Ovary (tissue), 3 donors: ENCODE data around the gene PAQR3.

Experiments used
- CTCF ChIP-seq, 3 donors: fragments of 450-650 bp in 2 of 3; fragments of 200-600 bp in 1 of 3; IDR thresholded peaks; one replicate each; pipeline versions ENCODE4 v1.5.1 to v1.8.0; 2016 to 2022; ENCODE audit warnings: antibody characterized with exemption in 3 of 3, mild to moderate bottlenecking in 1 of 3
- EP300 ChIP-seq: sonication (generic); formaldehyde crosslinking; IDR thresholded peaks from one replicate; pipeline ENCODE4 v1.6.1; 2017; ENCODE audit warnings: antibody characterized with exemption
- donor health status: DM: no; HTN: no; CAD: no.

- TF ChIP-seq CTCF (IDR thresholded peaks at IDR 0.05), result no peak
- TF ChIP-seq EP300, result no peak
Measured at GRCh38 chr4:78910612-78911011, 28.6 kb downstream of the PAQR3 start.
